K562 (cell line): ENCODE data around the gene CDC5L.

ENCODE experiments used
- BHLHE40 ChIP-seq: IDR thresholded peaks from 2 replicates; pipeline ENCODE4 v1.6.1; 2011; ENCODE audit warnings: low read length, improper control_type of control experiment
- CEBPB ChIP-seq: fragments of 450-650 bp; IDR thresholded peaks from 2 replicates; pipeline ENCODE4 v1.6.1; 2016; ENCODE audit warnings: missing genetic modification characterization, missing compliant biosample characterization
- CHCHD3 ChIP-seq: fragments of 250-450 bp; sonication (Bioruptor Pico); IDR thresholded peaks from 2 replicates; pipeline ENCODE4 v2.1.2; 2022; ENCODE audit warnings: mild to moderate bottlenecking
- POLR2AphosphoS2 ChIP-seq: IDR thresholded peaks from 2 replicates; pipeline ENCODE4 v1.6.1; 2012; ENCODE audit warnings: low read length, improper control_type of control experiment
- TF ChIP-seq, protein P1 (sequence below), 2 experiments: fragments of 450-650 bp in 1 of 2; sonication (generic) in 1 of 2; formaldehyde crosslinking in 1 of 2; IDR thresholded peaks in 1 of 2; conservative IDR thresholded peaks in 1 of 2; 2 replicates each; pipeline versions ENCODE4 v1.6.1 to v1.8.1; 2016 to 2023; ENCODE audit warnings: mild to moderate bottlenecking in 2 of 2, moderate library complexity in 2 of 2, inconsistent platforms in 1 of 2, missing genetic modification reagents in 1 of 2

GRCh38 chr6:44352259-44352658 is 35.2 kb upstream of the CDC5L start:
- TF ChIP-seq POLR2AphosphoS2: no peak
- TF ChIP-seq CHCHD3 (CRISPR knock-in tag): no peak
- TF ChIP-seq, protein P1, sequence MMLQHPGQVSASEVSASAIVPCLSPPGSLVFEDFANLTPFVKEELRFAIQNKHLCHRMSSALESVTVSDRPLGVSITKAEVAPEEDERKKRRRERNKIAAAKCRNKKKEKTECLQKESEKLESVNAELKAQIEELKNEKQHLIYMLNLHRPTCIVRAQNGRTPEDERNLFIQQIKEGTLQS (IDR thresholded peaks at IDR 0.05): no peak
- TF ChIP-seq, protein P1 (CRISPR knock-in tag; conservative IDR thresholded peaks at IDR 0.05): no peak
- peak; percentile 17; the same call in 1 of the 2 replicates for TF ChIP-seq CEBPB
- no peak for TF ChIP-seq BHLHE40
